HG03558 (cell line): ENCODE results near the gene NTN1.
"Not testable (repeated sequence)": the region's sequence is repeated elsewhere in the genome, so short reads cannot be mapped to it uniquely, and the experiment has no call there.

Experiments used
- ATAC-seq: cut with Tn5 transposase; IDR thresholded peaks from one replicate; pipeline ENCODE4 v1.9.1; 2021; ENCODE audit warnings: moderate number of reproducible peaks; ENCODE audit not compliant: unreplicated experiment; ENCODE audit errors: extremely low read depth

NTN1 gene

GRCh38 chr17:9144502-9145249, 123.4 kb downstream of the NTN1 start:
- no peak for ATAC-seq

- no peak for ATAC-seq
These were observed 124.8 kb downstream of the NTN1 start for GRCh38 chr17:9146064-9146463.

- ATAC-seq, result no peak
These were observed 127.7 kb downstream of the NTN1 start for GRCh38 chr17:9148905-9149525.

GRCh38 chr17:9150446-9151090, 129.3 kb downstream of the NTN1 start:
- ATAC-seq, result no peak

DNA sequence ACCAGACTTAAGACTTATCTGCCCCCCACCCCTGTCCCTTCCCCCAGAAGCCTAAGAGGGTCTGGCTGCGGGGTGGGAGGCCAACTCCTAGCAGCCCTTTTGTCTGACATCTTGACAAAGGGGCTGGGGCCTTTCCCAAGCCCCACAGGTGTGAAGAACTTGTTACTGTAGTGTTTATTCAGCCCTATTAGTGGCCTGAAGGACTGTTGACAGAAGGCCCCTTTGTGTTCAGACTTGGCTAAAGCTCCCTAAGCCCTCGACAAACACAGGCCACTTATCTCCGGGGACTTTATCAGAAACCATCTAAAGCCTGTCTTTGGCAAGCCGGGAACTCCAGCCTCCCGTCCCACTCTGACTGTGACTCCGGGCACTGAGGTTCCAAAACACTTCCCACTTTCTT, 129.8 kb downstream of the NTN1 start:
- ATAC-seq, result no peak

- ATAC-seq, result not testable (repeated sequence)
These were observed 130.4 kb downstream of the NTN1 start for GRCh38 chr17:9151740-9152139.

- no peak for ATAC-seq
These were observed 137.5 kb downstream of the NTN1 start for GRCh38 chr17:9158544-9159452.

DNA sequence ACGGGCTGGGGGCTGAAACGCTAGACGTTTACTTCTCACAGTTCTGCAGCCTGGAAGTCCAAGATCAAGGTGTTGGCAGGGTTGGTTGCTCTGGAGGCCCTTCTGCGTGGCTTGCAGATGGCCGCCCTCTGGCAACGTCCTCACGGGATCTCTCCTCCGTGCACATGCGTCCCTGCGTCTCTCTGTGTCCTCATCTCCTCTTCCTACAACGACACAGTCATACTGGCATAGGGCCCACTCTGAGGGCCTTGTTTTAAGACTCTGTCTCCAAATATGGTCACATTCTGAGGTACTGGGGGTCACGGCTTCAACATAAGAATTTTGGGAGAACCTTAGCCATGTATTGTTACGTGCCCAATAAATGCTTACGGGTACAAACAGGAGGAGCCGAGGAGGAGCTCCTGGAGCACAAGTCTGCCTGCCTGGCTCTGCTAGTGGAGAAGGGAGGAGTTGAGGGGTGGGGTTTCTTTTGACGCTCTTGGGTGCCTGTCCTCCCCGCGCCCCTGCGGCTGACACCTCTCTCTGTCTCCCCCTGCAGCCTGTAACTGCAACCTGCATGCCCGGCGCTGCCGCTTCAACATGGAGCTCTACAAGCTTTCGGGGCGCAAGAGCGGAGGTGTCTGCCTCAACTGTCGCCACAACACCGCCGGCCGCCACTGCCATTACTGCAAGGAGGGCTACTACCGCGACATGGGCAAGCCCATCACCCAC, 141.1 kb downstream of the NTN1 start:
- ATAC-seq, result no peak

- ATAC-seq, result no peak
These were observed 145.5 kb downstream of the NTN1 start for GRCh38 chr17:9166788-9167187.

- ATAC-seq, result no peak
These were observed 146.1 kb downstream of the NTN1 start for GRCh38 chr17:9167379-9167778.

GRCh38 chr17:9169116-9169515, 147.8 kb downstream of the NTN1 start:
- ATAC-seq, result no peak

- ATAC-seq, result no peak
These were observed 149.0 kb downstream of the NTN1 start for GRCh38 chr17:9170336-9170735.

DNA sequence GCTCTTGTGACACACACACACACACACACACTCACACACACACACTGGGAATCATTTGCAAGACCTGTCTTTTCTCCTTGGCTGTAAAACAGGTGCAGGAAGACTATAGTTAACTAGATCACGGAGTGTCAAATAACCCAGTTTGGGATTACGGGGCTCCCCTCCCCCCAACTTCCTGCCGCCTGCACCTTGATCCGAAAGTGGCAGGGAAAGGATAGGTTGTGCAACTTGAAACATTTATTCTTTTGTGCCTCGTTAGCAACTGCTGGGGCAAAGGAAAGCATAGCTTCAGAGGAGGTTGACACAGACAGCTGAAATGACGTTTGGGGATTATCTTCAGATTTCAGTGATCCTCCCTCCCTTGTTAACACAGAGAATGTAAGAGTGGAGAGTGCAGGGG, 149.5 kb downstream of the NTN1 start:
- ATAC-seq, result no peak

- no peak for ATAC-seq
These were observed 152.2 kb downstream of the NTN1 start for GRCh38 chr17:9173386-9173983.

GRCh38 chr17:9174312-9174711, 153.0 kb downstream of the NTN1 start:
- no peak for ATAC-seq

DNA sequence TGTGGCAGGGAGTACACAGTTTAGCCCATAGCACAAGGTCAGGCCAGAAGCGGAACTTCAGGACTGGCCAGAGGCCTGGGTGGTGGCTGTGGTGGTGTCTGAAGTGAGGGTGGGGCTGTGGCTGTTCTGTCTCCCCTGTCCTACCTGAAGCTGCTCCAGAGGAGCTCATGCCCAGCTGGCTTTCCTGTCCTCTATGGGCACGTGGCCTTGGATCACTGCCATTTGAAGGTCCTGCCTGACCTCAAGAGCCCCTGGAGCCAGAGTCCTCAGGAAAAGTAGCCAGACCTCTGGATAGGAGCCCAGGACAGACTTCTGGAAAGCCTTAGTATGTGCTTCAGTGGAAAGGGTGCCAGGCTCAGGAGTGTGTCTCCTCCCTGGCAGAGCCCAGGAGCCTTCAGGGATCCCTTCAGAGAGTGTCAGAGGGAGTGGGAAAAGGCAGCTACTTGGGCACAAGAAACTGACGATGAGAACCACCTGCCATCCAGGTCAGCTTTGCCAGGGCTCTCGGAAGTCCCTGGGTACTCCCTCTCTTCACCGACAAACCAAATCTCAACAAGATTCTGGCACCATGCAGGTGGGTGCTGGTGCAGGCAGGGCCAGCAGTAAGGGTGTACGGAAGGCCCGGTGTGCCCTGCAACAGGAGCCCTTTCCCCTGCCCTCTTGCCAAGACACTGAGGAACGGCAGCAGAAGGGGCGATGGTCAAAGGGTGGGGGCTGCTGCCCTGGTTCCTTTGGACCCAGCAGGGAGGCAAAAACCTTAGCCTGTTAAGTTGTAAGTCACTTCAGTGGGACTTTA, 153.7 kb downstream of the NTN1 start:
- no peak for ATAC-seq

- ATAC-seq, result no peak
These were observed 154.6 kb downstream of the NTN1 start for GRCh38 chr17:9175700-9176467.

- ATAC-seq, result no peak
These were observed 155.9 kb downstream of the NTN1 start for GRCh38 chr17:9177212-9177611.
